UCSD-AML1 (cell line): Measurements from ENCODE around the gene SMIM44.
"Not testable (repeated sequence)": the region's sequence is repeated elsewhere in the genome, so short reads cannot be mapped to it uniquely, and the experiment has no call there.

ENCODE experiments used
- DNase-seq: peaks from one replicate; lab custom pipeline; 2025; ENCODE audit not compliant: unreplicated experiment; lab: John Stamatoyannopoulos, UW

The SMIM44 gene

DNA sequence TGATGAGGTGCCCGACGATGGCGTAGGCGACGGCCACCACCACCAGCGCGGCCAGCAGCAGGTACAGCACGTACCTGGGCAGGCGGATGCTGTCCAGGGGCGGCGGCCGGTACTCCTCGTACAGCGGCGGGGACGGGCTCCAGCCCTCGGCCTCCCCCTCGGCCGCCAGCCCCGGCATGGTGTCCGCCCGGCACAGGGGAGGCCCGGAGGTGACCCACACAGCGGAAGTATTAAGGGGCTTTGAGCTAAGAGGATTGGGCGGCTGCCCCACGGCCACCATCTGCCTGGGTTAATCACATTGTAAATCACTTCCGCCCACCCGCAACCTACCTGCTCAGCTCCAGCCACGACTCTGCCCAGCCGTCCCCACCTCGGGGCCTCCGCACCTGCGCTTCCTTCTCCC, at the start of gene SMIM44:
TSS of gene SMIM44 (minus strand) at position 216 of the 403 bp plus-strand sequence. CDS start at position 178, 38 bp downstream.
- DNase-seq: no peak

DNA sequence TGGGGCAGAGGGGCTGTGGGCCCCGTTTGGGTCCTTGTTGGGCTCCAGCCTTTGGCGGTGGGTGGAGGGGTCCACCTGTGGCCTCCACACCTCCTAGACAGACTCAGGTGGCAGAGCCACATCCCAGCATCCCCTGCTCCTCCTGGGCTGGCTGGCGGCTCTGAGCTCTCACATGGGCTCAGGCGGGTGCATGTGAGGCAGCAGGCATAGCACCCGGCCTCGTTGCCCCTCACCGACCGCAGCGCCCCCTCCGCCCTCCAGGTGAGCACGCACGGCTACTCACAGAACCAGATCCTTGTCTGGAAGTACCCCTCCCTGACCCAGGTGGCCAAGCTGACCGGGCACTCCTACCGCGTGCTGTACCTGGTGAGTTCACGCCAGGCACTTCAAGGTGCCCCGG, 49.8 kb upstream of the SMIM44 start:
- DNase-seq: no peak

DNA sequence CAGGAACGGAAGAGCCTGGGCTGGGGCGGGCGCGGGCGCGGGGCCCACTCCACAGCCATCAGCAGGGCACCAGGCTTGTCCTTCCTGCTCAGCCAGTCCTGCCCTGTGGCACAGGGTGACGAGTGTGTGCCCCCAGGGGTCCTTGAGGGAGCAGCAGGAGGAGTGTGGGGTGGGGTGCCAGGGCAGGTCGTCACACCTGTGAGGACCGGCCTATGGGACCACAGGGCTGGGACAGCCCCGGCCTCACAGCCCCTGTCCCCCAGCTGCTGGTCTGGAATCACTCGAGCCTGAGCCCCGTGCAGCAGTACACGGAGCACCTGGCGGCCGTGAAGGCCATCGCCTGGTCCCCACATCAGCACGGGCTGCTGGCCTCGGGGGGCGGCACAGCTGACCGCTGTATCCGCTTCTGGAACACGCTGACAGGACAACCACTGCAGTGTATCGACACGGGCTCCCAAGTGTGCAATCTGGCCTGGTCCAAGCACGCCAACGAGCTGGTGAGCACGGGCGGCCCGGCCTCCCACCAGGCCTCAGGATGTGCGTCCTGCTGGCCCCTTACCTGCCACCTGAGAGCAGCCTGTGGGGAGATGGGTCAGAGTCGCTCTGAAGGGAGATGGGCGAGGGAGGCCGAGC, 49.0 kb upstream of the SMIM44 start:
- DNase-seq: no peak

DNA sequence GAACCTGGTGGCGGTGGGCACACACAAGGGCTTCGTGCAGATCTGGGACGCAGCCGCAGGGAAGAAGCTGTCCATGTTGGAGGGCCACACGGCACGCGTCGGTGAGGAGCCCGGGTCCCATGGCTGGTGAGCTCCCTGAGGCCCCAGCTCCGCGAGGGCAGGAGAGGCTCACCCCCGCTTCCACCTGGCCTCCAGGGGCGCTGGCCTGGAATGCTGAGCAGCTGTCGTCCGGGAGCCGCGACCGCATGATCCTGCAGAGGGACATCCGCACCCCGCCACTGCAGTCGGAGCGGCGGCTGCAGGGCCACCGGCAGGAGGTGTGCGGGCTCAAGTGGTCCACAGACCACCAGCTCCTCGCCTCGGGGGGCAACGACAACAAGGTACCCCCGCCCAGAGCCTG, 48.5 kb upstream of the SMIM44 start:
- DNase-seq: no peak

DNA sequence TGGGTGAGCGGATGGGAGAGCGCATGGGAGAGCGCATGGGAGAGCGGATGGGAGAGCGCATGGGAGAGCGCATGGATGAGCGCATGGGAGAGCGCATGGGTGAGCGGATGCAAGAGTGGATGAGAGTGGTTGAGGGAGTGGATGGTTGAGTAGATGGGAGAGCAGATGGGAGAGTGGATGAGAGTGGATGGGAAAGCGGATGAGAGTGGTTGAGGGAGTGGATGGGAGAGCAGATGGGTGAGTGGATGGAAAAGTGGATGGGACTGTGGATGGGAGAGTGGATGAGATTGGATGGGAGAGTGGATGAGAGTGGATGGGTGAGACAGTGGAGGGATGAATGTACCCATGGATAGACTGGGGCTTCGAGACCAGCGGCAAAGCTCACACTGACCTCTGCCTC, 47.1 kb upstream of the SMIM44 start:
- no peak for DNase-seq

DNA sequence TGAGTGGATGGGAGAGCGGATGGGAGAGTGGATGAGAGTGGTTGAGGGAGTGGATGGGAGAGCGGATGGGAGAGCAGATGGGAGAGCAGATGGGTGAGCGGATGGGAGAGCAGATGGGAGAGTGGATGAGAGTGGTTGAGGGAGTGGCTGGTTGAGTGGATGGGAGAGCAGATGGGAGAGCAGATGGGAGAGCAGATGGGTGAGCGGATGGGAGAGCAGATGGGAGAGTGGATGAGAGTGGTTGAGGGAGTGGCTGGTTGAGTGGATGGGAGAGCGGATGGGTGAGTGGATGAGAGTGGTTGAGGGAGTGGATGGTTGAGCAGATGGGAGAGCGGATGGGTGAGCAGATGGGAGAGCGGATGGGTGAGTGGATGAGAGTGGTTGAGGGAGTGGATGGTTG, 46.1 kb upstream of the SMIM44 start:
- DNase-seq: not testable (repeated sequence)

DNA sequence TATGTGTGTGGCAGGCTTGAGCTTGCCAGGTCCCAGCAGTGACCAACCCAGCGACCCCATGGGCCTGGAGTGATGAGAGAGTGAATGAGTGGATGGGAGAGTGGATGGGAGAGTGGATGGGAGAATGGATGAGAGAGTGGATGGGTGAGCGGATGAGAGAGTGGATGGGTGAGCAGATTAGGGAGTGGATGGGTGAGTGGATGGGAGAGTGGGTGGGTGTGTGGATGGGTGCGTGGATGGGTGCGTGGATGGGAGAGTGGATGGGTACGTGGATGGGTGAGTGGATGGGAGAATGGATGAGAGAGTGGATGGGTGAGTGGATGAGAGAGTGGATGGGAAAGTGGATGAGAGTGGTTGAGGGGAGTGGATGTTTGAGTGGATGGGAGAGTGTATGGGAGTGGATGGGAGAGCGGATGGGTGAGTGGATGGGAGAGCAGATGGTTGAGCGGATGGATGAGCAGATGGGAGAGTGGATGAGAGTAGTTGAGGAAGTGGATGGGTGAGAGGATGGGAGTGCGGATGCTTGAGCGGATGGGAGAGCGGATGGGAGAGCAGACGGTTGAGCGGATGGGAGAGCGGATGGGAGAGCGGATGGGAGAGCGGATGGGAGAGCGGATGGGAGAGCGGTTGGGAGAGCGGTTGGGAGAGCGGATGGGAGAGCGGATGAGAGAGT, 45.4 kb upstream of the SMIM44 start:
- DNase-seq: no peak

DNA sequence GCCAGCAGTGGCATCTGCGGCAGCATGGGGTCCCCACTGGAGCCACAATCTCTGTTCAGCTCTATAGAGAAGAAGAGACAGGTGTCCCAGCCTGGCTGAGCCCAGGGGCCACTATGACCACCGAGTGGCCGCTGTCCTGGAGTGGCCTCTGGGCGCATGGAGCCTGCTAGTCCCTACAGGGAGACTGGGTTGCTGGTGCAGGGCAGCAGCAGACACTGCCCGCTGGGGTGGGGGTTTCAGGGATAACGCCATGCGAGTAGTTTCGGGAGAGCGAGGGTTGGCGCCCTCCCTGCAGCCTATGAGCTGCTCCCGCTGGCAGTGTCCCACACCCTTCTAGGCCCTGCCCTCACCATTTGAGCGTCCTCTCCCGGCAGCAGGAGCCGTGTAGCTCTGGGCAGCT, 44.8 kb upstream of the SMIM44 start:
- no peak for DNase-seq

DNA sequence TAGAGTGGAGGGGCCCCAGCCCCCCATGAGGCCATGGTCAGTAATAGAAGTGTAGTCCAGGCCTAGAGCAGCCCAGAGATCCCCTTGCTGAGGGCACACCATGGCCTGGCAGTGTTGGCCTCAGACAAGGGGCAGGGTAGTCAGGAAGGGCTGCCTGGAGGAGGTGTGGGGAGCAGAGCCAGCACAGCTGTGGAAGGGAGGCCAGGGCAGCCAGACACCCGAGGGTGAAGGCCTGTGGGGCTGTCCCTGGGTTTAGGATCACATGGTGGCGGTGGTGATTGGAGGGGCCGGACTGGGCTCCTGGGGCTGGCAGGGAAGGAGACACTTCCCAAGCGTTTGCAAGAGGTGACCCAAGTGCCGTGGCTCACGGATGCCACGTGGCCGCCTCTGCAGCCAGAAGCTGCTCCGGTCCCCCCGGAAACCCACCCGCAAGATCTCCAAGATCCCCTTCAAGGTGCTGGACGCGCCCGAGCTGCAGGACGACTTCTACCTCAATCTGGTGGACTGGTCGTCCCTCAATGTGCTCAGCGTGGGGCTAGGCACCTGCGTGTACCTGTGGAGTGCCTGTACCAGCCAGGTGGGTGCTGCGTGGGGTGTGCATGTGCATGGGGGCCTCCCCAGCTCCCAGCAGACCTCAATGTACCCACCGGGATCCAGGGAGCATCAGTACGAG, 44.1 kb upstream of the SMIM44 start:
- DNase-seq: no peak

DNA sequence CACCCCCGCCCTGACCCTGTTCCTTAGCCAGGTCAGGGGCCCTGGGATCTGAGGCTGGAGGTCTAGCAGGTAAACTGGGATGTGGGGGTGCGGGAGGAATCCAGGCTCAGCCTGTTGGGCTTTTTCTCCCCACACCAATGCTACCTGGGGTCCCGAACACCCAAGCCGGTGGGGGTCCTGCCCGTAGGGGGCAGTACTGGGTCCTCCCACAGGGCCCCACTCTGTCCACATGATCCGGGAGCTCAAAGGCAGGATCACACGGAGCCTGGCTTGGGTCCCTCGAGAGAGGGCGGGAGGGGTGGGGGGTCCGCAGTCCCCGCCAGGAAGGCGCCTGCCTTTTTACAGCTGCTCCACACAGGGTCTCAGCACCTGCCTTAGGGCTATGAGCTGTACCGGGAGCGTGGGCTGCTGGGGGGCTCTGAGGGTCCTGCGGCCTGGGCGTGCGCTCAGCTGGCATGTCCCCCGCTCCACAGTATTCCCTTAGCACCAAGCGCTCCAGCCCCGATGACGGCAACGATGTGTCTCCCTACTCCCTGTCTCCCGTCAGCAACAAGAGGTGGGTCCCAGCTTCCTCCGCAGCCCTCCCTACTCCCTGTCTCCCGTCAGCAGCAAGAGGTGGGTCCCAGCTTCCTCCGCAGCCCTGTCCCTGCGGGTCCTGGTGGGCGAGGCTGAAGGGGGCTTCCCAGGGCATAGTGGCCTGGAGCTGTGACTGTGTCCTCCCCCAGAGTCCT, 43.4 kb upstream of the SMIM44 start:
- no peak for DNase-seq

DNA sequence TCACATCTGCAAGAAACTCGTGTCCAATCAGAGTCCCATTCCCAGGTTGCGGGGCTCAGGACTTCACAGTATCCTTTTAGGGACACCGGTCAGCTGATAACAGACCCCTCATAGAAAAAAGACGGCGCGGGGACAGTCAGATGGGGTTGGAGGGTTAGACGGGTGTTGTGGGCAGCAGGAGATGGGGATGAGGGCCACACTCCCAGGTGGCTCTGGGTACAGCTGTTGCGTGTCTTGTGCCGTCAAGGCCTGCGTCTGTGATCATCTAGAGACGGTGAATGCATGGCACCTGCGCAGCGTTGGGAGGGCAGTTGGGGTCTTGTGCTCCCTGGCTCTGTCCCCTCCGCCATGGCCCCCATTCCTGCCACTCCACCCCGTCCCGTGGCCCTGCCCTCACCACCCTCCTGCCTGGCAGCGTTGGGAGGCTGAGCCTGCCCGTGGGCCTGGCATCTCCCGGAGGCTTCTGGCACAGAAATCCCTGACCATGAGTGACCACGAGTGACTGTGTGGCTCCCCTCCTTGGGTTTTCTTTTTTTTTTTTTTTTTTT, 41.7 kb upstream of the SMIM44 start:
- no peak for DNase-seq

DNA sequence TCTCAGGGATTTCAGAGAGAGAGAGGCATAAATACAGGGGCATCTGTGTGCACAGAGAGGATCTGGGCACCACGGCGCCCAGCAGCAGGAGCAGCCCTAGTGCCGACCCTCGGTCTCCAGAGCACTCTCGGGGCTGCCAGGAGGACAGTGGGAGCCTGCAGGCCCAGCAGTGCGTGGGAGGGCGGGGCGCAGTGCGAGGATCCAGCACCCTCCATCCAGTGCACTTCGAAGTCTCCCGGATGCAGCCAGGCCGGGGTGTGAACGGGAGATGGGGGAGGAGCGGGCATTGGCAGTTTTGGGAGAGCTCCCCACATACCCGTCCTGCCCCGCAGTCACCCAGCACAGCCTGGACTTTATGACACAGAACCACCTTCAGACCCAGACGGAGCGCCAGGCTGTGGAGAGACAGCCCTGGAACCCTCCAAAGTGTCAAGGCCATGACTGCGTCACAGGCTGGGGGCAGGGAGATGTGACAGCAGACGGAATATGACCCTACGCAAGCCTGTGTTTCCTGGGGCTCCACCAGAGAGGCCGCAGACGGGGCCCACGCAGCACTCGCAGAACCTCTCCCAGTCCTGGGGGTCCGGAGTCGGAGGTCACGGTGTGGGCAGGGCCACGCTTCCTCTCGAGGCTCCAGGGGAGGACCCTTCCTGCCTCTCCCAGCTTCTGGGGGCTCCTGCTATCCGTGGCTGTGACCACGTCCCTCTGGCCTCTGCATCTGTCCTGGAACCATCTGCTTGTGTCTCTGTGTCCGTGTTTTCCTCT, 41.0 kb upstream of the SMIM44 start:
- DNase-seq: no peak

DNA sequence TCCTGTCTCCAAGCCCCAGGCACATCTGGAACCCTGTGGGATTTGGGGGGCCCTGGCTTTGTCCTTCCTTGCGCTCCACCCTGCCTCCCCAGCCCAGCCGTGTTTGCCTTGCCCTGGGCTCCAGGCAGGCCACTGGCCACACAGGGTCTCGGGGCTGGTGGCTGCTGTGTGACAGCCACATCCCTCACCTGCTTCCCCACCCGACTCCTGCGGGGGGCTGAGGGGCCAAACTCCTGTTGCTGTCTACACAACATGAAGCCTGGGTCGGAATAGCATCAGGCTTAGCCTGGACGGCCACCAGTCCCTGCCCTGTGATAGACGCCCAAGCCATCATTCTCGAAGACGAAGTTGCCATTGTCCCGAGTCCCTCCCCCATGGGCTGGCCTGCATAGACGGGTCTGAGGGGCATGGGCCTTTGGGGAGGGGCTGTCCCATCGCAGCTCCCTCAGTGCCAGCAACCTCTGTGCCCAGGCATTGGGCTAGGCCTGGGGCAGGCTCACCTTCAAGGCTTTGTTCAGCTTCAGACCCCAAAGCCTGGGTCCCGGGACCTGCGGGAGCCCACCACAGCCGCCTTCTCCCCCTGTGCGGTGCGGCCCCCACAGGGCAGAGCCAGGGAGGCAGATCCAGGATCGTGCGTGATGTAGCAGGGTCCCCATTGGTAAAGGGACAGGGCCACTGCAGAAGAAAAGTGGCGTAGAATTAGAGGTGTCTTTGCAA, 40.3 kb upstream of the SMIM44 start:
- no peak for DNase-seq

DNA sequence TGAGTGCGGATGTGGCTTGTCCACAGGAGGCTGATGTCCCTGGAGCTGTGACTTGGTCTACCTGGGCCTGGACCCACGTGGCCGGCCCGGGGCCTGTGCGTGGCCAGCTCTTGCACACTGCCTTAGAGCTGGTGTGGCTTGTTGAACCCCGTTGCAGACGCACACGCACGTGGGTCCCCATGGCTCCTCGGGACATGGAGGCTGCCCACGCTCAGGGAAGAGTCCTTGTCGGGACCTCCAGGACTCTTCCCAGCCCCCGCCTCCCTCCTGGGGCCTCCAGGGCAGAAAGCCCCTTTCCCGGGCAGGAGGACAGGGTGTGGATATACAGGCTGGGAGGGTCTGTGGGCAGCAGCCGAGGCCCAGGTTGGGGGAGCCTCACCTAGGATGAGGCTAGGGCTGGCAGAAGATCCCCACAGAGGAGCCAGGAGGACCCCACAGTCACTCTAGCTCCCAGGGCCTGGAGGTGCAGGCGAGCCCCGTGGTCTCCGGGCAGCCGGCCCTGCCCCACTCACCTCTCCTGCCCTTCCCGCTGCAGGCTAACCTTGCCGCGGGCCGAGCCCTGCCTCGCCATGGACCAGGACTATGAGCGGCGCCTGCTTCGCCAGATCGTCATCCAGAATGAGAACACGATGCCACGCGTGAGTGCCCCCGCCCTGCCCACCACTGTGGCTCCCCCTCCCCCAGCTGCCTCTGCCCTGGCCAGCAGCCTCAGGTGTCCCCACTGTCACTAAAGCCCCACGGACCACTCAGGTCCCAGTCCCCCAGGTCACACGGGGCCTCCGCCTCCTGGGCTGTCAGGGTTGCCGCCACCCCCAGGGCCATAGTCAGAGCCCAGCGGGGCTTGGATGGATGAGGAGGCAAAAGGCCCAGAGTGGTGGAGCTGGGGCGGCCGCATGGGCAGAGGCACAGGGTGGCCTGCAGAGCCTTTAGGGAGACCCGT, 39.5 kb upstream of the SMIM44 start:
- no peak for DNase-seq

DNA sequence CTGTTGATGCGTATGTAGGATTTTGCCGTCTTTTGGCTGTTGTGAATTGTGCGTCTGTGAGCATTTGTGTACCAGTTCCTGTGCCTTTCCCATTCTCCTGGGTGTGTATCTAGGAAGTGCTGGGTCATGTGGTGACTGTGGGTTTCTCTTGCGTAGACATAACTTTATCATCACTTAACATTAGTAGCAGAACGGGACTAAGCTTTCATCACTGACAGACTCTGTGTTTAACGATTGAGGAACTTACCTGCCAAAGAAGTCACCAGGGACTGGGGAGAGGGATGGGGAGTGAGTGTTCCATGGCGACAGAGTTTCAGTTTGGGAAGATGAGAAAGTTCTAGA, 37.8 kb upstream of the SMIM44 start:
- DNase-seq: no peak

DNA sequence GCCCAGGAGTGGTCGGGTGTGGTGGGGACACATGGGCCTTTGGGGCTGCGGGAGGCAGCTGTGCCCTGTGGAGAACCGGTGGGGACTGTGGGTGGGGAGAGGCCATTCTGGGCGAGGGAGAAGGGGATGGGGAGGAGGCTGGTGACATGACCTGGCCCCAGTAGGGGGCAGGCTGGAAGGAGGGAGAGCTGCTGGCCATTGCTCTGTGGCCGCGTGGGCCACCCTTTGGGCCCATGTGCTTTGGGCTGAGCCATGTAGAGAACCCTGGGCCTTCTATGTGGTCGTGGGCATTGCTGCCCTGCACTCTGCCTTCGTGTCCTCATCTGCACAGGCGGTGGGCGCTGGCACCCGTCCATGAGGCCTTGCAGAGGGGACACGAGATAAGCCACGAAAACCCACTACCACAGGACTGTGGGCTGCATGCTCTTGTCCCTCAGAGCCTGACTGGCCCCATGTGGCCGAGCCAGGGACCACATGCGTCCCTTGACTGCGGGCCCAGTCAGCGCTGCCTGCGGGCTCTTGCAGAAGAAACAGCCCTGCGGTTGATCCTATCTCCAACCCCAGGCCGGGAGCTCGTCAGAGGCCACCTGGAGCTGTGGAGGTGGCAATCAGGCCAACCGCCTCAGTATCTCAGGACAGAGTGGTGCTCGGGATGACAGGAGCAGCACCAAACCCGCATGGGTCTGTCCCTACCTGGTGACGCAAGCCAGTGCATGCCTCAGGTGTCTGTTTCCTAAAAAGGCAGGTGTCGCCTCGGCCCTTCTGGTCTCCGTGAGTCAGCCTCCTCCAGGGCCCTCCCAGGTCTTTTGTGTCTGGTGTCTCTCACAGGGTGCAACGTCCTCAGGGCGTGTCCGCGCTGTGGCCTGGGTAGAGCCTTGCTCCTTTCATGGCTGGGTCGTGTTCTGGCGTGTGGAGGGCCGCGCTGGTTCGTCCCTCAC, 37.2 kb upstream of the SMIM44 start:
- DNase-seq: peak; percentile 32

DNA sequence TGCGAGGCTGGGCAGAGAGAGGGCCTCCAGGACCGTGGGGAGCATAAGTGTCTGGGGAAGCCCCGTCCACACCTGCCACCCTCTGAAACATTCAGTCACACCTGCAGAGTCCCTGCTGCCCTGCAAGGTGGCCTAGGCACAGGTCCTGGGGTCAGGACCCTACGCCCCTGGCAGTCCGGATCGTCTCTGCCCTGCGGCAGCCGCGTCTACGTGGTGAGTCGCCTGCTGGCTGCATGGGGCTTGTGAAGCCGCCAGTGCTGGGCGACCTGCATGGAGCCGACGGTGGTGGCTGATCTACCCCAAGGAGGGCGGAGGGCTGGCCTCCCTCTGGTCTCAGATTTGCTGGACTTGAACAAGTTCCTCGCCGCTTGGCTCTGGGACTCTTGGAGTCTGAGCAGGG, 35.9 kb upstream of the SMIM44 start:
- no peak for DNase-seq

DNA sequence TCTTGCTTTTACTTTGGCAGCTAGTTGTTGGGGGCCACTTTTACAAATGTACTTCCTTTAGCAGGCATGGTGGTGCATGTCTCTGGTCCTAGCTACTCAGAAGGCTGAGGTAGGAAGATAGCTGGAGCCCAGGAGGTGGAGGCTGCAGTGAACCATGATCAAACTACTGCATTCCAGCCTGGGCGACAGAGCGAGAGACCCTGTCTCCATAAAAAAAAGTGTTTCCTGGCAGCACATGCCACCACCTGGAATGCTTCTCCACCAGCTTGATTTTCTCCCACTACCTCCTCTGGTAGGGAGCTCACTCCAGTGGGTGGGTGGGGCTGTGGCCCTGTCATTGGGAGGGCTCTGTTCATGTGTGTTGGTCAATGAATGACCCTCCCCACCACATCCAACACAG, 35.4 kb upstream of the SMIM44 start:
- DNase-seq: no peak
